Measurements from ENCODE around the gene ANKRD65.
A peak's percentile ranks its signal among the peaks of the same experiment; 100 is the strongest.

Gene ANKRD65

GRCh38 chr1:1377540-1378205 is 43.4 kb downstream of the ANKRD65 start:
- no peak for TF ChIP-seq SIN3A (IDR thresholded peaks at IDR 0.05; ENCODE audit: borderline replicate concordance, insufficient read depth, low read length)
- TF ChIP-seq POLR2AphosphoS5 (IDR thresholded peaks at IDR 0.05; ENCODE audit: low read depth, low read length), result no peak
- no peak for TF ChIP-seq TAF1 (IDR thresholded peaks at IDR 0.05; ENCODE audit: borderline replicate concordance, insufficient read depth, low read length)
- TF ChIP-seq FOXP2 (optimal IDR thresholded peaks at IDR 0.05; ENCODE audit: borderline replicate concordance, extremely low read depth, extremely low read length, insufficient read depth), result no peak
- TF ChIP-seq REST (IDR thresholded peaks at IDR 0.05; ENCODE audit: insufficient read depth in 1 of 2, low read depth in 2 of 2, low read length in 2 of 2), result no peak

GRCh38 chr1:1376551-1377226 is 44.4 kb downstream of the ANKRD65 start:
- TF ChIP-seq FOXP2 (optimal IDR thresholded peaks at IDR 0.05; ENCODE audit: borderline replicate concordance, extremely low read depth, extremely low read length, insufficient read depth) (no peak), REST (IDR thresholded peaks at IDR 0.05; ENCODE audit: insufficient read depth in 1 of 2, low read depth in 2 of 2, low read length in 2 of 2) (no peak), POLR2AphosphoS5 (IDR thresholded peaks at IDR 0.05; ENCODE audit: low read depth, low read length) (no peak), SIN3A (IDR thresholded peaks at IDR 0.05; ENCODE audit: borderline replicate concordance, insufficient read depth, low read length) (no peak), TAF1 (IDR thresholded peaks at IDR 0.05; ENCODE audit: borderline replicate concordance, insufficient read depth, low read length) (no peak)

GRCh38 chr1:1374929-1375662 is 46.0 kb downstream of the ANKRD65 start, which contains the start of gene AURKAIP1:
AURKAIP1 (minus strand) TSS chr1:1375207; CDS start chr1:1374756, 451 bp downstream.
- peak; percentile 60; the same call in 1 of the 2 replicates for TF ChIP-seq SIN3A (IDR thresholded peaks at IDR 0.05; ENCODE audit: borderline replicate concordance, insufficient read depth, low read length)
- peak; percentile 83; the same call in 1 of the 2 replicates for TF ChIP-seq TAF1 (IDR thresholded peaks at IDR 0.05; ENCODE audit: borderline replicate concordance, insufficient read depth, low read length)
- TF ChIP-seq REST (IDR thresholded peaks at IDR 0.05; ENCODE audit: insufficient read depth in 1 of 2, low read depth in 2 of 2, low read length in 2 of 2), result peak in 1 of 2 experiments; percentile 59; a peak in 2 of 4 replicates
- TF ChIP-seq FOXP2 (optimal IDR thresholded peaks at IDR 0.05; ENCODE audit: borderline replicate concordance, extremely low read depth, extremely low read length, insufficient read depth), result peak; percentile 88
- TF ChIP-seq POLR2AphosphoS5 (IDR thresholded peaks at IDR 0.05; ENCODE audit: low read depth, low read length), result peak; percentile 55

- TF ChIP-seq SIN3A (IDR thresholded peaks at IDR 0.05; ENCODE audit: borderline replicate concordance, insufficient read depth, low read length) (no peak), TAF1 (IDR thresholded peaks at IDR 0.05; ENCODE audit: borderline replicate concordance, insufficient read depth, low read length) (no peak), POLR2AphosphoS5 (IDR thresholded peaks at IDR 0.05; ENCODE audit: low read depth, low read length) (no peak), FOXP2 (optimal IDR thresholded peaks at IDR 0.05; ENCODE audit: borderline replicate concordance, extremely low read depth, extremely low read length, insufficient read depth) (no peak)
Measured at GRCh38 chr1:1374589-1374928, 46.5 kb downstream of the ANKRD65 start.

Data from PFSK-1 (cell line).